Endothelial cell of umbilical vein (primary cell): Measurements from ENCODE around the gene EIF4A3. TPM values are rescaled to one million over a fixed set of nuclear protein-coding genes. Genes with fewer than 3 reads are reported as not detected.

ENCODE experiments used
- BruUV-seq: library from RNA; stranded (reverse); fragments of 400-500 nt; replicated peaks from 2 replicates; lab custom pipeline; 2021; lab: Mats Ljungman, UMichigan
- CTCF ChIA-PET: fragments of 300-600, 350-600 bp; sonication (Branson Sonifier 250); formaldehyde crosslinking; loops from one replicate; lab custom pipeline; 2021; ENCODE audit warnings: antibody characterized with exemption, inconsistent platforms; lab: Charles Lee
- POLR2A ChIA-PET: fragments of 300-600, 350-600 bp; sonication (Branson Sonifier 250); formaldehyde crosslinking; loops from one replicate; lab custom pipeline; 2021; ENCODE audit warnings: antibody characterized with exemption, inconsistent platforms; lab: Charles Lee
- DNase-seq: peaks from one replicate; pipeline ENCODE4 v3.0.0-alpha.2; 2011; ENCODE audit warnings: low read depth, low spot score
- FAIRE-seq: peaks from 2 replicates; lab custom pipeline; 2011; peaks lifted over from hg19 to GRCh38; lab: Jason Lieb, UNC
- H2AFZ ChIP-seq: 2 replicates; pipeline ENCODE4 v1.6.0; 2012; ENCODE audit warnings: low read depth, low read length, control low read depth, inconsistent platforms
- H3K27ac ChIP-seq: 2 replicates; pipeline ENCODE4 v1.5.1; 2011; ENCODE audit warnings: low read depth, mild to moderate bottlenecking, control low read depth, low read length, moderate library complexity; ENCODE audit not compliant: insufficient read depth
- H3K27me3 ChIP-seq, 2 experiments: 2 replicates each; pipeline versions ENCODE4 v1.6.0 to v1.6.1; 2011; ENCODE audit warnings: low read length in 2 of 2, mixed read lengths in 1 of 2; ENCODE audit not compliant: control insufficient read depth in 2 of 2, insufficient read depth in 2 of 2
- H3K36me3 ChIP-seq, 2 experiments: 2 replicates in 1 of 2; 3 replicates in 1 of 2; pipeline ENCODE4 v1.5.1; 2011; ENCODE audit warnings: low read length in 2 of 2, mild to moderate bottlenecking in 1 of 2, moderate library complexity in 1 of 2; ENCODE audit not compliant: control insufficient read depth in 2 of 2, insufficient read depth in 2 of 2; ENCODE audit errors: extremely low read depth in 1 of 2
- H3K4me1 ChIP-seq: 3 replicates; pipeline ENCODE4 v1.5.1; 2011; ENCODE audit warnings: mild to moderate bottlenecking, low read length; ENCODE audit not compliant: control insufficient read depth, insufficient read depth; ENCODE audit errors: extremely low read depth
- H3K4me2 ChIP-seq: 2 replicates; pipeline ENCODE4 v1.6.1; 2011; ENCODE audit warnings: low read length, control low read depth, mixed read lengths; ENCODE audit not compliant: insufficient read depth
- H3K4me3 ChIP-seq, 3 experiments: fragments of 200-600 bp in 1 of 3; sonication (generic), shearing (Covaris generic) in 1 of 3; replicated peaks in 1 of 3; 2 replicates each; pipeline ENCODE4 v1.5.1; 2011 to 2016; ENCODE audit warnings: control low read depth in 3 of 3, low read length in 3 of 3, mild to moderate bottlenecking in 2 of 3, inconsistent platforms in 1 of 3, low read depth in 1 of 3, moderate library complexity in 1 of 3; ENCODE audit not compliant: insufficient read depth in 1 of 3
- H3K79me2 ChIP-seq: 2 replicates; pipeline ENCODE4 v1.6.0; 2012; ENCODE audit warnings: low read length, inconsistent platforms; ENCODE audit not compliant: control insufficient read depth, insufficient read depth
- H3K9ac ChIP-seq: replicated peaks from 2 replicates; pipeline ENCODE3; 2011; ENCODE audit warnings: low read length, control low read depth; ENCODE audit not compliant: insufficient read depth; ENCODE audit errors: extremely low read depth
- H3K9me1 ChIP-seq: replicated peaks from 3 replicates; pipeline ENCODE4 v1.6.0; 2011; ENCODE audit warnings: mild to moderate bottlenecking, low read length; ENCODE audit not compliant: control insufficient read depth, insufficient read depth; ENCODE audit errors: extremely low read depth
- H3K9me3 ChIP-seq: replicated peaks from 2 replicates; pipeline ENCODE4 v1.5.1; 2012; ENCODE audit warnings: low read length, inconsistent platforms; ENCODE audit not compliant: control insufficient read depth, insufficient read depth
- H4K20me1 ChIP-seq: replicated peaks from 2 replicates; pipeline ENCODE3; 2011; ENCODE audit warnings: mild to moderate bottlenecking, low read length; ENCODE audit not compliant: control insufficient read depth, insufficient read depth; ENCODE audit errors: extremely low read depth
- CTCF ChIP-seq, 2 donors: IDR thresholded peaks; 1 replicate in 1 of 2; 2 replicates in 1 of 2; pipeline ENCODE4 v1.5.1; 2011; ENCODE audit warnings: low read length in 2 of 2, mild to moderate bottlenecking in 2 of 2, moderate library complexity in 2 of 2, control low read depth in 1 of 2, inconsistent platforms in 1 of 2, low read depth in 1 of 2; ENCODE audit not compliant: insufficient read depth in 1 of 2; ENCODE audit errors: extremely low read depth in 1 of 2
- EZH2 ChIP-seq: IDR thresholded peaks from 2 replicates; pipeline ENCODE4 v1.6.1; 2012; ENCODE audit warnings: borderline replicate concordance, low read depth, mild to moderate bottlenecking, moderate library complexity, low read length, inconsistent platforms; ENCODE audit not compliant: severe bottlenecking
- FOS ChIP-seq: IDR thresholded peaks from 2 replicates; pipeline ENCODE4 v1.6.1; 2011; ENCODE audit warnings: mild to moderate bottlenecking, low read length, moderate library complexity, borderline replicate concordance; ENCODE audit not compliant: insufficient read depth
- GATA2 ChIP-seq: IDR thresholded peaks from 2 replicates; pipeline ENCODE4 v1.7.0; 2011; ENCODE audit warnings: low read depth, mild to moderate bottlenecking, moderate library complexity, mixed read lengths, low read length; ENCODE audit not compliant: insufficient read length, insufficient read depth
- JUN ChIP-seq: IDR thresholded peaks from 2 replicates; pipeline ENCODE4 v1.6.1; 2011; ENCODE audit warnings: borderline replicate concordance, low read depth; ENCODE audit not compliant: insufficient read length, insufficient read depth
- MAX ChIP-seq: IDR thresholded peaks from 2 replicates; pipeline ENCODE4 v1.6.1; 2011; ENCODE audit not compliant: insufficient read depth, insufficient read length
- MYC ChIP-seq: IDR thresholded peaks from one replicate; pipeline ENCODE4 v1.6.1; 2011; ENCODE audit warnings: mild to moderate bottlenecking, low read depth, low read length
- POLR2A ChIP-seq: IDR thresholded peaks from 2 replicates; pipeline ENCODE4 v1.6.1; 2012; ENCODE audit warnings: low read depth, mild to moderate bottlenecking, control low read depth, low read length
- POLR2AphosphoS5 ChIP-seq: IDR thresholded peaks from 2 replicates; pipeline ENCODE4 v1.6.1; 2012; ENCODE audit warnings: low read depth, mild to moderate bottlenecking, control low read depth, low read length, moderate library complexity; ENCODE audit not compliant: insufficient read depth
- dilution Hi-C: fragments of 300-500 bp; cut with MboI; formaldehyde crosslinking; loops from one replicate; pipeline ENCODE4 v1.15.0; 2019; ENCODE audit warnings: low sequenced_read_pairs; ENCODE audit not compliant: extremely low pct_ligation_motif_present
- intact Hi-C: fragments of 100-400 bp; cut with micrococcal nuclease; formaldehyde crosslinking; loops from one replicate; pipeline ENCODE4 v1.10.0; 2022
- polyA plus RNA-seq, 4 experiments: library from polyadenylated mRNA; depleted of rRNA in 3 of 4; stranded (reverse) in 3 of 4; unstranded in 1 of 4; fragments of >200 nt; gene quantifications; 2 replicates each; pipeline versions ENCODE4 v1.2.1 to v1.2.3, GENCODE V29; 2011 to 2012; ENCODE audit warnings: missing spikeins in 1 of 4
- total RNA-seq: library from RNA; stranded (reverse); gene quantifications from 2 replicates; pipeline ENCODE4 v1.2.3, GENCODE V29; 2021

The EIF4A3 gene
- total and polyA plus RNA-seq, 2 donors (not counting 3 experiments of a cell fraction or from before 2014, with no cell fraction given): 90.4 to 94.5 TPM

GRCh38 chr17:80154166-80154565, 7.2 kb upstream of the EIF4A3 start:
- POLR2A ChIA-PET: interaction anchor here (0.7 kb wide), 1 partner anchor 189 kb away, joined by 5 read pairs; no protein-coding TSS in a partner anchor
- BruUV-seq: no TSS peak
- Histone ChIP-seq H3K36me3 (no peaks in the 10 kb centered on the region), H3K79me2 (no peaks in the 10 kb centered on the region), H4K20me1 (no peaks in the 10 kb centered on the region), H3K27ac (no peak overlapping the region), H3K4me1 (no peaks in the 10 kb centered on the region), H3K27me3 (peaks cover 0 to 3% of the 10 kb centered on the region in 2 experiments), H3K9me1 (no peaks in the 10 kb centered on the region), H3K9me3 (no peaks in the 10 kb centered on the region), H3K9ac (no peak overlapping the region), H3K4me2 (no peak overlapping the region), H3K4me3 (no peak overlapping the region), H2AFZ (no peak overlapping the region)
- FAIRE-seq (no peak), DNase-seq (no peak)
- dilution Hi-C loops (no loop called here), intact Hi-C loops (no loop called here)
- no peak for TF ChIP-seq JUN
- TF ChIP-seq GATA2: no peak
- no peak for TF ChIP-seq MAX
- TF ChIP-seq POLR2AphosphoS5: no peak
- TF ChIP-seq POLR2A: no peak
- no peak for TF ChIP-seq MYC
- no peak for TF ChIP-seq EZH2
- CTCF ChIA-PET: no interaction called here

GRCh38 chr17:80153004-80153403, 6.1 kb upstream of the EIF4A3 start:
- Histone ChIP-seq H3K79me2 (peaks cover 4% of the 10 kb centered on the region), H3K4me2 (no peak overlapping the region), H2AFZ (no peak overlapping the region), H3K9me1 (no peaks in the 10 kb centered on the region), H3K4me3 (no peak overlapping the region), H3K9me3 (no peaks in the 10 kb centered on the region), H3K27ac (no peak overlapping the region), H3K36me3 (no peaks in the 10 kb centered on the region), H3K4me1 (peaks cover 4% of the 10 kb centered on the region), H3K9ac (no peak overlapping the region), H4K20me1 (no peaks in the 10 kb centered on the region), H3K27me3 (peaks cover 0 to 3% of the 10 kb centered on the region in 2 experiments)
- intact Hi-C loops (no loop called here), dilution Hi-C loops (no loop called here)
- TF ChIP-seq CTCF (IDR thresholded peaks at IDR 0.05; ENCODE audit: extremely low read depth in 1 of 2, insufficient read depth in 1 of 2, low read depth in 1 of 2, low read length in 2 of 2): no peak
- TF ChIP-seq JUN: no peak
- no peak for TF ChIP-seq MAX
- TF ChIP-seq FOS: no peak
- no peak for TF ChIP-seq GATA2
- DNase-seq (no peak), FAIRE-seq (no peak)
- ChIA-PET POLR2A (no interaction called here), CTCF (no interaction called here)
- BruUV-seq: no TSS peak
